ENCODE results near the gene KIF16B. TPM values are rescaled to one million over a fixed set of nuclear protein-coding genes. Genes with fewer than 3 reads are reported as not detected.

Gene KIF16B
- total RNA-seq, 1 donor from 2014 or later, result 9.6 TPM

DNA sequence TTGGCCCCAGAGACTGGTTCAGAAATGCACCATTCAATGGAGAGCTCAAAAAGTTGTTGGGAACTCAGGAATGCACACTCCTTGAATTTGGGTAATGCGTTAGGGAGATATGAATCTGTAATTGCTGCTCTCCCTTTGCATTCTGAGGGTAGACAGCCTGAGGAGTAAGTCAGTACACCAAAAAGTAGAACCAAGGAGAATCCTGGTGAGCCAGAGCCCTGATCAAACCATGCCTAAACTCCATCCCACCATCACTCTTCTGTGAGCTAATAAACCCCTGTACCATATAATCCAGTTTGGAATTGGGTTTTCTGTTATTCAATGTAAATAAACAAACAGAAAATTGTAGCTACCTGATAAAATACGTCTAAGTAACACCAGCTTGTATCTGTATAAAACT is 90.2 kb downstream of the KIF16B start:
- intact Hi-C loops (cut with micrococcal nuclease), result no loop called here

GRCh38 chr20:16481977-16482376 is 91.3 kb downstream of the KIF16B start:
- intact Hi-C loops (cut with micrococcal nuclease), result no loop called here

DNA sequence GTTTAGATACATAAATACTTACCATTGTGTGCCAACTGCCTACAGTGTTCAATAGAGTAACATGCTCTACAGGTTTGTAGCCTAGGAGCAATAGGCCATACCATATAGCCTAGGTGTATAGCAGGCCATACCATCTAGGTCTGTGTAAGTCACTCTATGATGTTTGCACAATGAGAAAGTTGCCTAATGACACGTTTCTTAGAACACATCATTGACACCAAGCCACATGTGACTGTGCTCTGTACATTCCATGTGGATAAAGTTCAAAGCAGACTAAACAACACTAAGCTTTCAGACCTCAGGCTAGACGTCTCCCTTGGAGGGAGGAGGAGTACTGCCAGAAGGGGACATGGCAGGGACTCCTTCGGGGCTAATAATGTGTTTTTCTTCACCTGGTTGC is 93.6 kb downstream of the KIF16B start:
- intact Hi-C loops (cut with micrococcal nuclease), result no loop called here

- intact Hi-C loops (cut with micrococcal nuclease), result no loop called here
Observed at GRCh38 chr20:16477632-16478031, 95.6 kb downstream of the KIF16B start.

DNA sequence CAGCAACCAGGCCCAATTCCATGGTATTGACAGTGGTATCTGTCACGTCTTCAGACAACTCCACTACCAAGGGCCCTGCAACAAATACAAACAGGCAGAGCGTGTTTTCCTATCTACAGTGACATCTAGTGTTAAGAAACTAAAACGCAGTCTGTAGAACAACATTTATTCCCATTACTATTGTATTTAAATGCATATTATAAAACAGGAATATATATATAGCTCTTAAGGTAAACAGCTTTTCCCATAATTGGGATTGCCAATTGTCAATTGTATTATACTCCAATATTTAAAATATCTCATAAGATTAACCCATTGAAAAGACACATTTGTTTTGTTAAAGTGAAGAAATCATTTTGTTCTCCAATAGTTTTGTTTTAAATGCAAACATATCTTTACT is 97.2 kb downstream of the KIF16B start:
- intact Hi-C loops (cut with micrococcal nuclease), result loop anchor here (1.0 kb wide), 1 partner anchor 767 kb away; no protein-coding TSS in a partner anchor

DNA sequence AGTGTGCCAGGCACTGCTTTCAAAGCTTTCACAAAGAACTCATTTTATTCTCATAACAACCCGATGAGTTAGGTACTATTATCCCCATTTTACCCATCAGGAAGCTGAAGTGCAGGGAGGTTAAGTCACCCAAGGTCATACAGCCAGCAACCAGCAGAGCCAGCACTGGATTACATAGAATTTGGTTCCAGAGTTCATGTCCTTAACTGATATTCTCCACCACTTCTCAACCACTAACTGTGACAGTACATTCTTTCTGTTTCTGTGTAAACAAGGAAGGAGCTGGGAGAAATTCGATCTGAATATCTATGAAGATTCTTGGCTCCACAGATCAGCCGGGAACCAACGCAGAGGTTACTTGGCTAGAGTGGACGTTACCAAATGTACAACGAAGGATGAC is 98.0 kb downstream of the KIF16B start:
- intact Hi-C loops (cut with micrococcal nuclease), result no loop called here

GRCh38 chr20:16474363-16474762 is 98.9 kb downstream of the KIF16B start:
- intact Hi-C loops (cut with micrococcal nuclease), result no loop called here

GRCh38 chr20:16472045-16472872 is 101.0 kb downstream of the KIF16B start:
- intact Hi-C loops (cut with micrococcal nuclease), result no loop called here

GRCh38 chr20:16469395-16469905 is 103.8 kb downstream of the KIF16B start:
- intact Hi-C loops (cut with micrococcal nuclease), result no loop called here

DNA sequence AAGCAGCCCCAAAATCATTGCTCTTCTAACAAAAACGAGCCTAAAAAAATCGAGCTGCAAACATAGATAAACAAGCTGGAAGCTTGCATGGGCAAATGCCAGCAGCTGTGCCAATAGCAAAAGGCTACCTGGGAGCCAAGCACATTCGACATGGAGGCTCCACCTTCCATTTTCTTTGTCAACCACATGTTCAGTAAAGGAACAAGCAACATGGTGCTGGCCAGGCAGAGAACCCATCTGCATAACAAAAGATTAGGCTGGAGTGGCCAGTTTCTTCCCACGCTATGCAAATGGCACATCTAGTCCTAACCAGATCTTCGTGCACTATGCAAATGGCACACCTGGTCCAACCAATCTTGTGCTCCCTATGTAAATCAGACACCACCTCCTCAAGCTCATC is 110.5 kb downstream of the KIF16B start:
- intact Hi-C loops (cut with micrococcal nuclease), result no loop called here

DNA sequence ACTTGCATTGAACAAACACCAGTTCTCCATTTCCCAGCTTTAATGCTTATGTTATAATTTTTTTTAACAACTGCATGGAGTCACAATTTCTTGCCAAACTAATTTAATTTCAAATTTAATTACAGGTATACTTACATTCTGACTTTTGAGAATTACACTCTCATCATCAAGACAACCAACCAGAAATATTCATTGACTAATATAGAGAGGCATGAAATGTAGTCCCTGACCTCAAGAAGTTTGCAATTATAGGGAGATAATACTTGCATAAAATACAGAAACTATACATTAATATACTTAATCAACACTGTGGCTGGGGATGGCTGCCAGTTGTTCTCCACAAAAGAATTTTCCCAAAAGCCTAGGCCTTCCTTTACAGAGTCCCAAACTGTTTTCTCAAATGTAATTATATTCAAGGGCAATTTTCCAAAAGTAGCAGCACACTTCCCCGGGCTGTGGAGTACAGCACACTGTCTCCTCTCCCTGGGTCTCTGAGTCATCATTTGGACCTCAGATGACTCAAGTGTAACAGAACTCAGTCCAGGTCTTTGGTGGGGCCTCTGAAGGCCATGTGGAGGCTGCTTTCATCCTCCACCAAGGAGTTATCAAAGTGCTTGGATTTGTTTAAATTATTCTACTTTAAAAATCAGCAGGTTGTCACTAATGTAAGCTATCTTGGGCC is 114.1 kb downstream of the KIF16B start:
- intact Hi-C loops (cut with micrococcal nuclease), result no loop called here

GRCh38 chr20:16457514-16457913 is 115.7 kb downstream of the KIF16B start:
- intact Hi-C loops (cut with micrococcal nuclease), result no loop called here

DNA sequence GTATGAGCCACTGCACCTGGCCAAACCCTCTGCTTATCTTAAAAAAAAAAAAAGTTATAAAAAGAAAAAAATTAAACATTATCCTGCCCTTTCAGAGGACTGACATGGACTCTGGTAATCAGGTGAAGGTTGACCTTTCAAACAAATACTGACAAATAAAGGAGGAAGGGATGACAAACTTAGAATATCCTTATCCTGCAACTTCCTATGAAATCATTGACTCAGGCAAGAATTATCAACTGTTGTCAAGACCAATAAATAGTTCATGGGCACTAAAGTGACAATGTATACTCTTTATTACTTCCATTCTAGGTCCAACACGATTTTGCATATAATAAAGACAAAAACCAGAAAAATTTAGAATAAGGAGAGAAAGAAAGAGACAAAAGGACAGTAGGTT is 117.9 kb downstream of the KIF16B start:
- intact Hi-C loops (cut with micrococcal nuclease), result no loop called here

GRCh38 chr20:16451982-16452381 is 121.3 kb downstream of the KIF16B start:
- intact Hi-C loops (cut with micrococcal nuclease), result no loop called here

DNA sequence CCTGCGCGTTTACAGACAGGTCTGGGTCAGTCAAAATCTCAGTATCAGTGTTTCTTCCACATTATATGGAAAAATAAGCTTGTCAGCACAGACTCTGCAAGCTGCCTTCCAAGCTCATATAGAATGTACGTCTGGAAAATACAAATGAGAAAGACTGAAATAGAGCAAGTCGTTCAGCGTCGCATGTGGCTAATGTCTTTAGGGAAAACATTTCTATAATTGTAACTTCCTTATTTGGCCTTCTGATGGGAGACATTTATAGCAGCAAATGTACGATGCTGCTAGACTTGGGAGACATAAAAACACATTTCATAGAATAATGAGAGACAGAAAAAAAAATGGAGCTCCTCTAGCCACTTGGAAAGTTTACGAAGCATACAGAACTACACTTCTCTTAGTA is 122.2 kb downstream of the KIF16B start:
- intact Hi-C loops (cut with micrococcal nuclease), result no loop called here

GRCh38 chr20:16446991-16447390 is 126.3 kb downstream of the KIF16B start:
- intact Hi-C loops (cut with micrococcal nuclease), result no loop called here

DNA sequence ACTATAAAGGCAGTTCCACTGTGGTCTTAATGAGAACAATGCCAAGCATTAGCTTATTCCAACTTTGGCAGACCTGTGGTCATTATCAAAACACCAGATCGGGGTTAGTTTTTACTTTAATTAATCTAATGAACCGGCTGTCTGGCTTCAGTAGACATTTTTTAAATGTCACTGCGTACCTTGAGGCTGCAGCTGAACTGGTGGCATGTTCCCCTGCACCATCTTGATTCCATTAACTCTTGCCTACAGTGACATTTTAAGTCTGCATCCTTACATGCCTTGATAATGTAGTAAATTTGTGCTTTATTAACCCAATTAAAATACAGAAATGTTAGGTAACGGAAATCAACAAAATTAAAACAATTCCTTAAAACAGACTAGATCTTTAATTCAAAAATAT is 127.0 kb downstream of the KIF16B start:
- intact Hi-C loops (cut with micrococcal nuclease), result no loop called here

- intact Hi-C loops (cut with micrococcal nuclease), result no loop called here
Observed at GRCh38 chr20:16445482-16445881, 127.8 kb downstream of the KIF16B start.

- intact Hi-C loops (cut with micrococcal nuclease), result no loop called here
Observed at GRCh38 chr20:16444057-16444777, 129.0 kb downstream of the KIF16B start.

DNA sequence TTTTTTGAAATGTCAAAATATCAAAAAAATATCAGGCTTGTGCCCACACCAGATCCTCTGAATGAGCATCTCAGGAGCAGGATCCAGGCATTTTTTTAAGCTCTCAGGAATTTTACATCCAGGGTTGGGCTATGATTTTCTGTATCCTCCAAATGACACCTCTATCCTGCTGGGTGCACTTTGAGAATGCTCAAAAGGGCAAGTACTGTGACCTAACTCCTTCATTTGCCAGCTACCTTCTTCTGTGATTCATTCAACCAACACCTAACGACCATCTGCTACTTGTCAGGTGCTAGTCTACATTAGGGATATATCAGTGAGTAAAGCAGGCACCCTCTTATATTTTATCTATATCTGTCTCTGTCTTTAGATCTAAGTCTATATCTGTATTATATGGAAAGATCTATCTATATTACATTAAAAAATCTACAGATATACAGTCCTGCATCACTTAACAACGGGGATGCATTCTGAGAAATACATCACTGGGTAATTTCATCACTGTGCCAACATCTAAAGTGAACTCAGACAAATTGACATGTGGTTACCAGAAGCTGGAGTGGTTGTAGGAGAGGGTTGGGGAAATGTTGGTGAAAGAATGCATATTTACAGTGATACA is 131.6 kb downstream of the KIF16B start:
- intact Hi-C loops (cut with micrococcal nuclease), result no loop called here

DNA sequence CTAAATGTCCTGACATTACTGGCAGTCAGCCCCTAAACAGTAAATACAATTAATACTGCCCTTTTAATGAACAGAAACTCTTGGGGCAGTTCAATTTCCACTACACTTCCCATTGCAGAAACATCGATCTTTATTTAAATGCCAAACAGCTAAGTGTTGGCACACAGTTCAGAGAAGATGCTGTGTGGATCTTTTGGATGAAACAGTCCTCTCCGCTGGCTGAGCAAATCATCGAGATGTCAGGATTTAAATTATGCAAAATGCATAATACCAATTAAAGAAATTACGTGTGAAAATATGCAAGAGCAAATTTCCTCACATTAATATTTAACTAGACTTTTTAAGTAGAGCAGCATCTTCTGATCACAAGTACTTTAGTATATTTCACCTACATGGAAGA is 132.6 kb downstream of the KIF16B start:
- intact Hi-C loops (cut with micrococcal nuclease), result no loop called here

All from T-helper 1 cell treated with Interleukin-12 subunit alpha and Interleukin-12 subunit beta and Interleukin-4 antibody, amounts not matched to agents 30 ng/mL and 1 ng/mL, for 36 hours (primary cell).